ENCODE measurements around the gene MEGF8.
"Not testable (repeated sequence)": the region's sequence is repeated elsewhere in the genome, so short reads cannot be mapped to it uniquely, and the experiment has no call there.

MEGF8 gene

GRCh38 chr19:42333975-42334696 lies 8.7 kb downstream of the MEGF8 start:
- DNase-seq (ENCODE audit: extremely low spot score) = no peak
- ChIA-PET POLR2A (no interaction called here), CTCF (interaction anchor here (1.0 kb wide), 1 partner anchor 252 kb away, joined by 3 read pairs; no protein-coding TSS in a partner anchor)
- TF ChIP-seq, protein P1, sequence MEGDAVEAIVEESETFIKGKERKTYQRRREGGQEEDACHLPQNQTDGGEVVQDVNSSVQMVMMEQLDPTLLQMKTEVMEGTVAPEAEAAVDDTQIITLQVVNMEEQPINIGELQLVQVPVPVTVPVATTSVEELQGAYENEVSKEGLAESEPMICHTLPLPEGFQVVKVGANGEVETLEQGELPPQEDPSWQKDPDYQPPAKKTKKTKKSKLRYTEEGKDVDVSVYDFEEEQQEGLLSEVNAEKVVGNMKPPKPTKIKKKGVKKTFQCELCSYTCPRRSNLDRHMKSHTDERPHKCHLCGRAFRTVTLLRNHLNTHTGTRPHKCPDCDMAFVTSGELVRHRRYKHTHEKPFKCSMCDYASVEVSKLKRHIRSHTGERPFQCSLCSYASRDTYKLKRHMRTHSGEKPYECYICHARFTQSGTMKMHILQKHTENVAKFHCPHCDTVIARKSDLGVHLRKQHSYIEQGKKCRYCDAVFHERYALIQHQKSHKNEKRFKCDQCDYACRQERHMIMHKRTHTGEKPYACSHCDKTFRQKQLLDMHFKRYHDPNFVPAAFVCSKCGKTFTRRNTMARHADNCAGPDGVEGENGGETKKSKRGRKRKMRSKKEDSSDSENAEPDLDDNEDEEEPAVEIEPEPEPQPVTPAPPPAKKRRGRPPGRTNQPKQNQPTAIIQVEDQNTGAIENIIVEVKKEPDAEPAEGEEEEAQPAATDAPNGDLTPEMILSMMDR (IDR thresholded peaks at IDR 0.05; ENCODE audit: control extremely low read depth, extremely low read depth, low read depth, missing control alignments) = no peak

DNA sequence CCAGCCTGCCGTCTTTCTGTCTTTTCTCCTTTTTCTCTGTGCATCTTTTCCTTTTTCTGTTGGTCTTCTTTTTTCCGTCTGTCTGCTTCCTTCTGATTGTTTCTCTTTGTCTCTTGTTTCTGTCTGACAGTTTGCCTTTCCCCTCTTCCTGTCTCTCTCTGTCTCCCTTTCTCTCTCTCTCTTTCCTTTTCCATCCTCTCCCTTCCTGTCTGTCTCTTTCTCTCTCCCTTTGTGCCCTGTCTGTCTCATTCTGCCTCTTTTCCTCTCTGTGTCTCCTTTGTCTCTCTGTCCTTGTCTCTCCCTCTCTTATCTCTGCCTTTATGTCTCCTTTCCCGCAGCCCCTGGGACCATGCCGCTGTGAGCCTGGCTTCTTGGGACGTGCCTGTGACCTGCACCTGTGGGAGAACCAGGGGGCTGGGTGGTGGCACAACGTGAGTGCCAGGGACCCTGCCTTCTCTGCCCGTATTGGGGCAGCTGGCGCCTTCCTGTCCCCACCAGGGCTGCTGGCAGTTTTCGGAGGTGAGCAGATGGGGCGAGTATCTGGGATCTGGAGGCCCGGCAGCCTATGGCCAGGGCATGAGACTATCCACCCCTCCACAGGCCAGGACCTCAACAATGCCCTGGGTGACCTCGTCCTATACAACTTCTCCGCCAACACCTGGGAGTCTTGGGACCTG lies 9.4 kb downstream of the MEGF8 start:
- TF ChIP-seq, protein P1 (IDR thresholded peaks at IDR 0.05; ENCODE audit: control extremely low read depth, extremely low read depth, low read depth, missing control alignments) = no peak
- ChIA-PET POLR2A (no interaction called here), CTCF (no interaction called here)
- DNase-seq (ENCODE audit: extremely low spot score) = no peak

GRCh38 chr19:42335374-42335936 lies 10.0 kb downstream of the MEGF8 start:
- DNase-seq (ENCODE audit: extremely low spot score) = no peak
- POLR2A ChIA-PET = no interaction called here
- TF ChIP-seq, protein P1 (IDR thresholded peaks at IDR 0.05; ENCODE audit: control extremely low read depth, extremely low read depth, low read depth, missing control alignments) = no peak
- CTCF ChIA-PET = interaction anchor here (0.6 kb wide), 1 partner anchor 113 kb away, joined by 3 read pairs; no protein-coding TSS in a partner anchor

DNA sequence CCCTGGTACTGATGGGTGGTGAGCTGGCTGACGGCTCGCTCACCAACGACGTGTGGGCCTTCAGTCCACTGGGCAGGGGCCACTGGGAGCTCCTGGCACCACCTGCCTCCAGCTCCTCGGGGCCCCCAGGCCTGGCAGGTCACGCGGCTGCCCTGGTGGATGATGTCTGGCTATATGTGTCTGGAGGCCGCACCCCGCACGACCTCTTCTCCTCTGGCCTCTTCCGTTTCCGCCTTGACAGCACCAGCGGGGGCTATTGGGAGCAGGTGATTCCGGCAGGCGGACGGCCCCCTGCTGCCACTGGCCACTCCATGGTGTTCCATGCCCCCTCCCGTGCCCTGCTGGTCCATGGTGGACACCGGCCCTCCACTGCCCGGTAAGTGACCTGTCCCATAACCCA lies 10.5 kb downstream of the MEGF8 start:
- DNase-seq (ENCODE audit: extremely low spot score) = no peak
- CTCF ChIA-PET = interaction anchor here (0.6 kb wide), 1 partner anchor 114 kb away, joined by 3 read pairs; no protein-coding TSS in a partner anchor
- POLR2A ChIA-PET = no interaction called here
- TF ChIP-seq, protein P1 (IDR thresholded peaks at IDR 0.05; ENCODE audit: control extremely low read depth, extremely low read depth, low read depth, missing control alignments) = no peak

DNA sequence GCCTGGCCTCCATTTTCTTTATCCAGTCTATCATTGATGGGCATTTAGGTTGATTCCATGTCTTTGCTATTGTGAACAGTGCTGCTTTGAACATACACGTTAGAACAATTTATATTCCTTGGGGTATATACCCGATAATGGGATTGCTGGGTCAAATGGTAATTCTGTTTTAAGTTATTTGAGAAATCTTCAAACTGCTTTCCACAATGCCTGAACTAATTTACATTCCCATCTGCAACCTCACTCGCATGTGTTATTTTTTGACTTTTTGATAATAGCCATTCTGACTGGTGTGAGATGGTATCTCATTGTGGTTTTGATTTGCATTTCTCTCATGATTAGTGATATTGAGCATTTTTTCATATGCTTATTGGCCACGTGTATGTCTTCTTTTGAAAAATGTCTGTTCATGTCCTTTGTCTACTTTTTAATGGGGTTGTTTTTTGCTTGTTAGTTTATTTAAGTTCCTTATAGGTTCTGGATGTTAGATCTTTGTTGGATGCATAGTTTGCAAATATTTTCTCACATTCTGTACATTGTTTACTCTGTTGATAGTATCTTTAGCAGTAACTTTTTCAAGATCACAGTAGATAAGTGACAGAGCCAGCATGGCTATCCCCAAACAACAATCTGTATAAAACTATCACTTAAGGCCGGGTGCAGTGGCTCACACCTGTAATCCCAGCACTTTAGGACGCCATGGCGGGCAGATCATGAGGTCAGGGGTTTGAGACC lies 13.9 kb downstream of the MEGF8 start:
- DNase-seq (ENCODE audit: extremely low spot score); POLR2A ChIA-PET: not testable (repeated sequence)
- CTCF ChIA-PET = interaction anchor here (0.8 kb wide), 1 partner anchor 15 kb away, joined by 4 read pairs; no protein-coding TSS in a partner anchor

DNA sequence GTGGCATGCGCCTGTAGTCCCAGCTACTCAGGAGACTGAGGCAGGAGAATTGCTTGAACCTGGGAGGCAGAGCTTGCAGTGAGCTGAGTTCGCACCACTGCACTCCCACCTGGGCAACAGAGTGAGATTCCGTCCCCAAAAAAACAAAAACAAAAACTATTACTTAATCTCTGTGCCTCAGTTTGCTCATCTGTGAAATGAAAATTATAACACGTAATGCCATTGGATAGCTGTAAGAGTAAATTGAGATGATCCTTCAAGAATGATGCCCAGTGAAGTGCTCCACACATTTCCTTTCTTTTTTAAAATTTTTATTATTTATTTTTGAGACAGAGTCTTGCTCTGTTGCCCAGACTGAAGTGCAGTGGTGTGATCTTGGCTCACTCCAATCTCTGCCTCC lies 14.5 kb downstream of the MEGF8 start:
- DNase-seq (ENCODE audit: extremely low spot score); POLR2A ChIA-PET: not testable (repeated sequence)
- CTCF ChIA-PET = interaction anchor here (0.8 kb wide), 1 partner anchor 15 kb away, joined by 4 read pairs; no protein-coding TSS in a partner anchor

- CTCF ChIA-PET = interaction anchor here (1.1 to 2.2 kb wide), 3 partner anchors 12 to 35 kb away, joined by 4 to 9 read pairs (median 5); no protein-coding TSS in a partner anchor
- POLR2A ChIA-PET = no interaction called here
- TF ChIP-seq, protein P1 (IDR thresholded peaks at IDR 0.05; ENCODE audit: control extremely low read depth, extremely low read depth, low read depth, missing control alignments) = peak; percentile 3
- DNase-seq (ENCODE audit: extremely low spot score) = no peak
These were observed 18.1 kb downstream of the MEGF8 start for GRCh38 chr19:42343344-42344110.
